Limb (tissue), 2 donors: ENCODE data around the gene CADM1.

Experiments
- DNase-seq, 2 donors: peaks; one replicate each; pipeline ENCODE4 v3.0.0-alpha.2; 2016; ENCODE audit errors: extremely low spot score in 2 of 2

CADM1 gene

DNA sequence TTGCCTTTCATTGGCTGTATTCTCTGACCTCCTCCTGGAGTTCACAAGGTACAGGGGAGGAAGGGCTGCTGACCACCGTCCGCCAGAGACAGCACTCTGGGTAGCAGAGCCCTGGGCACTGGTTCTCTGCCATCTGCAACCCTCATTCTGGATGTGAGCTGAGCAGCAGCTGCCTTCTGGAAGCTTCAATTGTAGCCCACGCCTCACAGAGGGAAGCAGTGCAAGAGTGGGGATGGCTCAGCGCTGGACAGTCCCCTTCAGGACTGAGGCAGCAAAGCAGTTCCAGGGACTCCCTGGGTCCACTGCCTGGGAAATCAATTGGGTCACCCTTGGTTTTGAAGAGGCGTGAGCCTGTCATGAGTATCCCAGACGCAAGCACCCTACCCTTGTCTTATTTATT is 346.2 kb downstream of the CADM1 start:
- no peak for DNase-seq

DNA sequence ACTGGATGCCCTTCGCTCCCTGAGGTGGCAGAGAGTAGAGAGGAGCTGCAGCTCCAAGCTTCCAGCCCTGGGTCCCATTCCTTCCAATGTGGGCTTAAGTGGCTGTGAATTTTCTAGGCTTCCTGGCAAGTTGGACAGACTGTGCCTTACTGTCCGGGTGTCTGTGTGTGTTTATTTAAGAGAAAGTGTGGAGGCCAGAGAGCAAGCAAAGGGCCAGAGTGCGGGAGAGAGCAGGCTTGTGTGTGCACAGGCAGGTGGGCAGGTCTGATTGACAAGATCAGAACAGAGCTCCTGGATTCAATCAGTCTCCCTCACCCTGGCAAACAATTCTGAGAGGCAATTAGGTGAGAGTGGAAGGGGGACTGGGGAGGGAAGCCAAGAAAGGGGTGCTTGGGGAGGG is 347.0 kb downstream of the CADM1 start:
- DNase-seq, result no peak

DNA sequence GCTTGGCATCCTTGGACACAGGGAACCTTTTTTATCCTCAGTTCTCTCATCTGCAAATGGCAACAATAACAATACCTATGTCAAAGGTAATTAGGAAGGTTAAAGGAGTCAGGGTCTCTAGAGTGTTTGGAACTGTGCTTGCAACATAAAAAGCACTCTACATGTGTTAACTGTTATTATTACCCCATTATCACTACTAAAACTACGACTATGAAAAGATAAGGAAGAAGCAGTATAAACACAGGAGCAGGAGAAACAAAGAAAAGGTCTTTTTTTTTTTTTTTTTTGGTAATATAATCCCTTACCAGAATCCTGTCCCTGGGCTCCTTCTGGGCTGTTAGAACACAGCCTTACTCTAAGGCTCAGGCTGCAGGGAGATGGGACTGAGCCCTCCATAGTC is 348.2 kb downstream of the CADM1 start:
- no peak for DNase-seq

DNA sequence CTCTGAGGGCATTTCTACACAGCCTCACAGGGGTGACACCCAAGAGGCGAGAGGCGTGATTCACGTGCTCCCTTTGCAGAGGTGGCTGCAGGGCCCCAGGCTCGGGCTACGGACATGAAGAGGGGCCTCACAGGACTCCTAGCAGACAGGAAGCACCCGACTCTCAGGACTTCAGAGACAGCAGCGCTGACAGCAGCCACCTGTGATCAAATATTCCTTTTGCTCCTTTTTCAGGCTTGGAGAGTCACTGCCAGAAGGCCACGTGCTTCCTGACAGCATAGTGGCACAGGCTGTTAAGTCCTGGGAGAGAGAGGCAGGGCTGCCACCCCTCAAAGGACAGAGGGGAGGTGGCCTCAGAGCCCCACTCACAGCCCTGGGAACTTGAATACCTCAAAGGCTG is 348.9 kb downstream of the CADM1 start:
- DNase-seq, result no peak

DNA sequence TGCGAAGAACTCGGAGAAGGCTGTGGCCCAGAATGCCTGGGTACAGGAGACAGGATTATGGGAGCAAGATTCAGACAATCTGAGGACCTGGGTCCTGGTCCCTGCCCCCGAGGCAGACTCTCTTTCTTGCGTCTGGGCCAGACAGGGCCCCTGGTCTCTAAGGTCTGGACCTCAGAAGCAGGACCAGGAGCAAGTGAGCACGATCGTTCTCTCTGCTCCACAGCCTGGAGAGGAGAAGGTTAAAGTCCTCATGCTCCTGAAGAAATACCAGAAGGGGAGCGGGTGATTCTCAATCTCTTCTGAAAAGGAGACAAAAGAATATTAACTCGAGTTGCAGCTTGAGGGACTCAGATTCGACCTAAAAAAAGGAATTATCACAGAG is 349.9 kb downstream of the CADM1 start:
- DNase-seq, result no peak

DNA sequence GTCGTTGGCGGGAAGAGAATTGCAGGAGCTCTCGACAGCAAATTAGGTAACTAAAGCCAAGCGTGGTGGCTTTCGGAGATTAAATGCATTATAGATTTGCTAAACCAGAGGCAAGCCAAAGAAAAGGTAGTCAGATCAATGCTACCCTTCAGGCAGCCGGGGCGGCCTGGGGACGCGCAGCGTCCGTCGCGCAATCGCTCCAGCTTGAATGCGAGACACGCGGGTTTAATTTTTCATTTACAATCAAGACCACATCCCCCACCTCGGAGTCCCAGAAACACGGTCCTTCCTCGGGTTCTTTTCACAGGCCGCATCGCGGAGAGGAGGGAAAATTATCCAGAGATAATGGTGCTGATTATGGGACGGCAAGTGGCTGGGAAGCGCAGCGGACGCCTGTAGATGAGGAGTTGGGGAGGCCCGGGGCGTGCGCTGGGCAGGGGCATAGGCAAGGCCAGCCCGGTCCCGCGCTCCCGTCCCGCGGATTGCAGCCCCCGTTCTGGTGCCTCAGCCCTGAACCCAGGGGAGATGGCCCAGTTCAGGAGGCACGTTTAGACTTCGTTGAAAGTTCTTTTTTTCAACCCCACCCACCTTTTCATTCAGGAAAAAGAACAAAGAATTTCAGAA is 350.4 kb downstream of the CADM1 start:
- no peak for DNase-seq

DNA sequence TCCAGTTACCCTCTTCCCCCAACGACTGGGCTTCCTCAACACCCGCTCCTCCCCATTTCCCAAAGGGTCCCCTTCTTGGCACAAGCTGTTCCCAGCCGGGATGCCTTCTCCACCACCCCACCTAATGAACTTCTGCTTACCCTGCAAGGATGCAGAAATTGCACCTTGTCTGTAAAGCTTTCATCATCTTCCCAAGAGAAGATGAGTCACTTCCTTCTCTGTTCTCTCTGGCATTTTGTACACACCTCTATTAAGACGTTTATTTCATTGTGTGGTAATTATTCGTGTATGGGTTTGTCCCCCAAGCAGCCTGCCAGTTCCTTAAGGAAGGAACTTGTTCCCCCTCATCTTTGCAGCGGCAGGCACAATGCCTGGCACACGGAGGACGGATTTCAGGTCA is 351.1 kb downstream of the CADM1 start:
- no peak for DNase-seq

DNA sequence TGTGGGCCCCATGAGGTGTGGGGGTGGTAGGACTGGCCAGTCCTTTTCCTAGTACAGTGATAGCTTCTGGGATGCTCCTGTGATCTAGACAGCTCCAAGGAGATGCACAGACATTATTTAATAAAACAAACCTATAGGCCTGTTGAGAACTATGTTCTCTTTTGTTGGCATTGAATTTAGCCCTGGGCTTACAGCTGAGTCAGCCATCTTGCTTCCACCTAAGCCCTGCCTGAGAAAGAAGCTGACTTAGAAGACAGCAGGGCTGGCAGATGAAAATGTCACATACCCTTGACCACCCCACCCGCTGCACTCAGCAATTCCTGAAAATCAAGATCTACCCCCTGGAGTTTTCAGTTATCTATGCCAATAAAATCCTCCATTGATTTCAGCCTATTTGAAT is 353.2 kb downstream of the CADM1 start:
- DNase-seq, result no peak

DNA sequence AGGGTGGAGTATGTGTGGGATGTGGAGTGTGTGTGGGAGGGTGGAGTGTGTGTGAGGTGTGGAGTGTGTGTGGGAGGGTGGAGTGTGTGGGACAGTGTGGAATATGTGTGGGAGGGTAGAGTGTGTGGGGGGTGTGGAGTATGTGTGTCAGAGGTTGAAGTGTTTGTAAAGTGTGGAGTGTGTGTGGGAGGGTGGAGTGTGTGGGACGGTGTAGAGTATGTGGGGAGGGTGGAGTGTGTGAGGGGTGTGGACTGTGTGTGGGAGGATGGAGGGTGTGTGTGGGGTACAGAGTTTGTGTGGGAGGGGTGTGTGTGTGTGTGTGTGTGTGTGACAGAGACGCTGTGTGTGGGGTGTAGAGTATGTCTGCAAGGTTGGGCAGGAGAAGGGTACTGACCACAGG is 355.5 kb downstream of the CADM1 start:
- DNase-seq, result no peak

DNA sequence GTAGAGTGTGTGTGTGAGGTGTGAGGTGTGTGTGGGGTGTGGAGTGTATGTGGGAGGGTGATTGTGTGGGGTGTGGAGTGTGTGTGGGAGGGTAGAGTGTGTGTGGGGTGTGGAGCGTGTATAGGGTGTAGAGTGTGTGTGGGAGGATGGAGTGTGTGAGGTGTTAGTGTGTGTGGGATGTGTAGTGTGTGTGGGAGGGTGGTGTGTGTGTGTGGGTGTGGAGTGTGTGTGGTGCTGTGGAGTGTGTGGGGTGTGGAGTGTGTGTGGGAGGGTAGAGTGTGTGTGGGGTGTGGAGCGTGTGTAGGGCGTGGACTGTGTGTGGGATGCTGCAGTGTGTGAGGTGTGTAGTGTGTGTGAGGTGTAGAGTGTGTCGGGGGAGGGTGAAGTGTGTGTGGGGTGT is 356.1 kb downstream of the CADM1 start:
- no peak for DNase-seq

DNA sequence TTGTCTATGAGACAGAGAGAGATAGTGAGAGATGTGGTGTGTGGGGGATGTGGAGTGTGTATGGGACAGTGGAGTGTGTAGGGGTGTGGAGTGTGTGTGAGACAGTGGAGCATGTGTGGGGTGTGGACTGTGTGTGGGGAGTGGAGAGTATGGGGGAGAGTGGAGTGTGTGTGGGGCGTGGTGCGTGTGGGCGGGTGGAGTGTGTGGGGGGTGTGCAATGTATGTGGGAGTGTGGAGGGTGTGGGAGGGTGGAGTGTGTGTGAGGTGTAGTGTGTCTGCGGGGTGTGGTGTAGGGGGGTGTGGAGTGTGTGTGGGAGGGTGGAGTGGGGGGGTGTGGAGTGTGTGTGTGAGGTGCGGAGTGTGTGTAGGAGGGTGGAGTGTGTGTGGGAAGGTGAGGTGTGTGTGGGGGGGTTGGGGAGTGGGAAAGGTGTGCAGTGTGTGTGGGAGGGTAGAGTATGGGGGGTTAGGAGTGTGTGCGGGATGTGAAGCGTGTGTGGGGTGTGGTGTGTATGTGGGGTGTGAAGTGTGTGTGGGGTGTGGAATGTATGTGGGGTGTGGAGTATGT is 356.9 kb downstream of the CADM1 start:
- no peak for DNase-seq

DNA sequence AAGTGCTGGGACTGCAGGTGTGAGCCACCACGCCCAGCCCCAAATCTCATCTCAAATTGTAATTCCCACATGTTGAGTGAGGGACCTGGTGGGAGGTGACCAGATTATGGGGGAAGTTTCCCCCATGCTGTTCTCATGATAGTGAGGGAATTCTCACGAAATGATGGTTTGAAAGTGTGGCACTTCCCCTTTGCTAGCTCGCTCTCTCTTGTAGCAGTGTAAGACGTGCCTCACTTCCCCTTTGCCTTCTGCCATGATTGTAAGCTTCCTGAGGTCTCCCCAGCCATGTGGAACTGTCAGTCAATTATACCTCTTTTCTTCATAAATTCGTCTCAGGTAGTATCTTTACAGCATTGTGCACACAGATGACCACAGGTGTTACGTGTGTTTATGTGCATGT is 357.8 kb downstream of the CADM1 start:
- no peak for DNase-seq

DNA sequence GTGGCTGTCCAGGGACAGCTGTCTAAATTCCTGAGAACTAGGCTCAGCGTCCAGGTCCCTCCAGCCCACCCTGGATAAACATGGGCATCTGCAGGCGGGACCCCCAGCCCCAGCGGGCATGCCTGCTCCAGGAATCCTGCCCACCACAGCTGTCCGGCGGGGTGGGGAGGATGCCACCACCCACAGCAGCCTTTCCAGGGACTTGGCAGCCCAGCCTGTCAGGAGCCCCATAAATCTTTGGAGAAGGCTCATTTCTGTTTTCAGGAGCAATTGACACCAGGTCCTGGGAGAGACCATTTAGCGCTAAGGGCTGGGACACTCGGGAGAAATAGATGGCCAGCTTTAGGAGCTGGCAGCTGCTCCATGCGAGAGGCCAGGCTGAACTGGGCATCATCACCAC is 358.9 kb downstream of the CADM1 start:
- DNase-seq, result no peak

DNA sequence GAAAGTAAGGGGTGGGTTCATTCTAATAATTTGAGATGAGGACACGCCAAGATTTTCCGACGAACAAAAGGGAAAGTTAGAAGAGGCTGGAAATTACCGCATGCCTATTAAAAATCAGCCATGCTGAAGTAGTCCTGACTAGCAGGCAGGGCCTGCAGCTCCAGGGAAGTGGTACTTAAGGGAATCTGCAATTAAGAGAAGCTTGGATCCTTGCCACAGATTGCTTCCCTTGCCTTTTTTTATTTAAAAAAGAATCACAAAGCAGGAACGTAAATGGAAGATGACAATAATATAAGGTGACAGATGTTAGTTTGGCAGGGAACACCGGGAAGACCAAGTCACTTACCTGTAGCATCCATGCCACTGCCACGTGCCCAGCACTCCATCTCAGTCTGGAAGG is 359.3 kb downstream of the CADM1 start:
- no peak for DNase-seq

DNA sequence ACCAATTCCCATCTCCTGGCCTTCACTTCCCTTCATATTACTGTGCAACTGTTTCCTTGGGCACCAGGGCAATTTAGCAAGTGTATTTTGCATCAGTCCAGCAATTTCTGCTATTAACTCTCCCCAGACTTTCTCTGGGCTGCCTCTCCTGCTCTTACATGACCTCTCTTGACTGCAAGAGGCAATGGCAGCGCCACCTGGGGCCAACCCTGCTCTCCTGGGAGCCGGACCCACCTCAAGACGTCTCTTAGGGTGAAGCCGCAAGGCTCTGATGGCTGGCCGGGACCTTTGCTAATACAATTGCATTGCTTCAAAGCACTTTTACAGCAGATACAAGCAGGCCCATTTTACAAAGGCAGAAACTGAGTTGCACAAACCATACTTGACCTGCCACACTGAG is 360.2 kb downstream of the CADM1 start:
- DNase-seq, result no peak

DNA sequence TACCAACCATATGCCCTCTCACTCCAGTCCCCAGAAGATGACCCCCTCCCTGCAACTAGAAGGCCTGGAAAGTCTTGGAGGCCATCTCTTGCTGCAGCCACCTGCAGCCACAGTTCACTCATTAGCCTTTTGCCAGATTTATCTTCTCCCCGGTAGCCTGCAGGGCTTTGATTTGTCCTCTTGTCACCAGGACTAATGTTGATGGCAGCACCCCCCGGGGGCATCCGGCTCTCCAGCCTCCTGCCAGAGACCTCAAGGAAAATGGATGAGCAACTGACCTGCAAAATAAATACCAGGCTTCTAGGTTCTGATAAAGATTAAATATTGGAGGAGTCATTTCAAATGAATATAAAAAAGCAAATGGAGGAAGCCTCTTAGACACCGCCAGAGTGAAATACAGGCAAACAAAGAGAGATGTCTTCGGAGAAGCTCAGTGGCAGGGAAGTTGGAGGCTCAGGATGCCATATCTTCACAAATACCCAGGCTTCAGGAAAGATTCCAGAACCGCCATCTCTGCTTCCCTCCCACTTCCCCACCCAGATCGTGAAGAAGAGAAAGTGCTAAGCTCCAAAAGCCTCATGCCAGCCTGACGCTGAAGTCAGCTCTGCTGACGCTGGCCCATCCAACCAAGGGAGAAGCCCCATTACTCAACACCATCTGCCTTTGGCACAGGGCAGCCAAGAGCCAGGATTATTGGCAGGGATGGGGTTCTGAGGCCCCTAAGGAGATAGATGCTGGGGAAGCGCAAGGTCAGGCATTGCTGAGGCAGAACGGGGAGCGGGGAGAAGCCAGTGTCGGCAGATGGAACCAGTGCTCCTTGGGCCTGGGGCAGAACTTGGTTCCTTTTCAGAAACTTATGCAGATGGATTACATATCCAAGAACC is 362.7 kb downstream of the CADM1 start:
- DNase-seq, result no peak

DNA sequence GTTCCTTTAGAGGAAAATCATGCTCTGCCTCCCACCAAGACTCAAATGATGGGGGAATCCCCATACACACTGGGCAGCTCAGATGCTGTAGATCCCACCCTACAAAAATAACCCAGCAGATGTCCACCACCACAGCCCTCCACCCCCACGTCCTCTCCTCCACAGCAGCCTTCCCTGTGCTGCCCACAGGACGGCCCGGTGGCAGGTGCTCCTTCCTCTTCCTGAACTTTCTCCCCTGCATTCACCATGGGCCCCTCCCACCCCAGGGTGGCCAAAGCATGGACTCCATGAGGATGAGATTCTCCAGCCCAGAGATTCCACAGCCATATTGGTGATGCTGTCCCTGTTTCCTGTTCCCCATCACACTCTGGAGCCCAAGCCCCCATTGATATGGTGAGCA is 368.3 kb downstream of the CADM1 start:
- DNase-seq, result no peak

DNA sequence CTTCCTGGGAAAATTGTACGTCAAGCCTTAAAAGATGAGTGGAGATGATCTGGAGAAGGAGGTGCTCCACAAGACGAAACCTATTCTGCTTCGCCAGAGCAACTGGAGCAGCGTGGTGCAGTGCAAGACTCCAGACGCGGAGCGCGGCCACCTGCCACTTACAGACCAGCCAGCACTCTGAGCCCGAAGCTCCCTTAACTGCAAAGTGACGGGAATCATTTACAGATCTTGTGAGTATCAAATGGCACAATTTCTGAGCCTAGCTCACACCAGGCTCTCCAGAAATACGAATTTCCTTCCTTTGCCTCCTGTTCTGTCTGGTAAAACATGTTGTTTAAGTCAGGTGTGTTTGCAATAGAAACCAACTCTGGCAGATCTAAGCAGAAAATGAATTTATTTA is 369.3 kb downstream of the CADM1 start:
- DNase-seq, result no peak

DNA sequence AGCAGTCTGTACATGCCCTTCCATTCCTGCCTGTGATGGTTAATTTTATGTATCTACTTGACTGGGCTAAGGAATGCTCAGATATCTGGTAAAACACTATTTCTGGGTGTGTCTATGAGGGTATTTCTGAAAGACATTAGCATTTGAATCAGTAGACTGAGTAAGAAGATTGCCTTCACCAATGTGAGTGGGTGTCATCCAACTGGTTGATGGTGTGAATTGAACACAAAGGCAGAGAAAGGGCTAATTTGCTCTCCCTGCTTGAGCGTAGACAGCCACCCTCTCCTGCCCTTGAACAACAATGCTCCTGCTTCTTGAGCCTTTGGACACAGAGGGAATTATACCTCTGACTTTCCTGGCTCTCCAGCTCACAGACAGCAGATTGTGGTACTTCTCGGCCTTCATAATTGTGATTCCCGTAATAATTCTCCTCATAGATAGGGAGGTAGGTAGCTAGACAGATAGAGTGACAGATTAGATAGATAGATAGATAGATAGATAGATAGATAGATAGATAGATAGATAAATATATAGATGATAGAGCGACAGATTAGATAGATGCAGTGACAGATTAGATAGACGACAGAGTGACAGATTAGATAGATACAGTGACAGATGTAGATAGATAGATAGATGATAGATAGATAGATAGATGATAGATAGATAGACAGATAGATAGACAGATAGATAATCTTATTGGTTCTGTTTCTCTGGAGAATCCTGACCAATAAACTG is 370.6 kb downstream of the CADM1 start:
- DNase-seq, result no peak

DNA sequence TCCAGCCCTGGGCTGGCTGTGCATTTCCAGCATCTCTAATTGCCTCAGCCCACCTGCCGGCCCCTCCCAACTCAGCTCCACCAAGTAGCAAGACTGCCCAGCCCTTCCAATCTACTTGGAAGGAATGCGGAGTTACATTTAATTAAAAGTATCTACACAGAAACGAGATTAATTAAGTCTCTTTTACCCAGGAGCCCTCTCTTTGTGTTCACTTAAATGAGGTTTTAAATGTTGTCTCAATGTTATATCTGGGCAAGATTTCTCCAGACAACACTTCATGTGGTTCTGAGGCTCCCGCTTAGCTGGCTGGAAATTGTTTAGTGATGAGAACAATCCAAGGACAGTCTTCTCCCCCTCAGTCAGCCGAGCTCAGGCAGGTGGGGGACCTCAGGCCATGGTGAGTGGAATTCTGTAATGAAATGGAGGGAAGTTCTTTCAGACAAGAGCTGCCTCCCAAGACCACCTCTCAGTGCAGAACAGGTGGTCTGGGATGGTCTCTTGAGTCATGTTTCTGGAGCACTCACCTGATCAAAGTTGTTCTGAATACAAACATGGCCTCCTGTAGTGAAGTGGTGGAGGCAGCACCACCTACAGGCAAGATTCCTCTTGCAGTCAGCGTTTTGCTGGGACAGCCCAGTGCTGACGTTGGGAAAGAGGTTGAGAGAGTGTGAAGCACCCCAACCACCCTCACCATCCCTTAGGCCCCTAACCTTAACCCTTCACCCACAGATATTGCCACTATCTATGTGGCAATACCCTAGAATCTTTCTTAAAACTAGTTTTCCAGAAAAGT is 371.6 kb downstream of the CADM1 start:
- DNase-seq, result no peak

DNA sequence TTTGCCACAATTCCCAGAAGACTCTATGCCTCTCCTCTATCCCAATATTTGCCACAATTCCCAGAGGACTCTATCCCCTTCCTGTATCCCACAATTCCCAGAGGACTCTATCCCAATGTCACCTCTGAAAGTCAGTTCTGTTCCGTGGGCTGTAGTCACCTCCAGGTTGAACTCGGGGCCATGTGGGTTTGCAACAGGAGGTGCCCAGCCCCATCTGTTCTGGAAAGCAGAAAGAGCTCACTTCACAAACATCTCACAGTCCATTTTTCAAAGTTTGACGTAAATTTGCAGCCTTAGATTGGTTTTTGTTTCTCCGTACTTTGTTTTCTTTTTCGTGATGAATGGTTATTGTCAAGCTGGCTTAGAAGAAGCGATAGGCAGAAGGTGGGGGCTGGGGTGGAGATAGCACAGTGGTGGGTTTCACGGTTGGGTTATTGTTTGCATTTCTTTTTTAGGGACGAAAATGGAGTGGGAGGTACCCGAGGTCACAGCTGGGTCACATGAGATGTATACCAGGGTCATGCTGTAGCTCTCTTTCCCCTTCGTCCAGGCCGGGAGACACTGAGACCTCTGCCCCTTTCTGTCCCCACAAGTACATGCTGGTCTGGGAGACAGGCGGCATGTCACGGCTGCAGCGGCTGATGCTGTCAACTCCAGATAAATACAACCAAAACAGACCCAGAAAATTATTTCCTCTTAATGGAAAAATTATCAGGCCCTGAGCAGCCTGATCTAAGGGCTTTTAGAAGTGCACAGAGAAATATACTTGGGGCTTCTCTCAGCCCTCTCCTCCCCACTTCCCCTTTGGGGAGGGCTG is 374.5 kb downstream of the CADM1 start:
- no peak for DNase-seq
